ENCODE data around the gene IGFBPL1.

DNA sequence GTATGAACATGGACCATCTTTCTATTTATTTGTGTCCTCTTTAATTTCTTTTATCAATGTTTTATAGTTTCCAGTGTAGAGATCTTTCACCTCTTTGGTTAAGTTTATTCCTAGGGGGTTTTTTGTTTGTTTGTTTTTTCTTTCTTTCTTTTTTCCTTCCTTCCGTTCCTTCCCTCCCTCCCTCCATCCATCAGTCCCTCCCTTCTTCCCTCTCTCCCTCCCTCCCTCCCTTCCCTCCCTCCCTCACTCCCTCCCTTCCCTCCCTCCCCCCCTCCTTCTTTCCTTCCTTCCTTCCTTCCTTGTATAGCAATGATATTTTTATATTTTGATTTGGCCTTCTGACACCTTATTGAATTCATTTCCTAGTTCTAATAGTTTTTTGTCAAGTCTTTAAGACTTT is 23.4 kb upstream of the IGFBPL1 start:
- TF ChIP-seq CTCF (IDR thresholded peaks at IDR 0.05) (no peak), EZH2 (IDR thresholded peaks at IDR 0.05; ENCODE audit: borderline replicate concordance, insufficient read depth, low read depth, low read length, poor library complexity, severe bottlenecking) (no peak)

All from B cell (primary cell).